Upper lobe of left lung (tissue), 4 donors: Measurements from ENCODE around the gene LEMD2.

Experiments
- EP300 ChIP-seq, 4 donors: sonication (generic); formaldehyde crosslinking; IDR thresholded peaks; one replicate each; pipeline ENCODE4 v1.5.1; 2017; ENCODE audit warnings: antibody characterized with exemption in 4 of 4, control low read depth in 2 of 4
- POLR2A ChIP-seq, 4 donors: fragments of 450-650 bp; IDR thresholded peaks; one replicate each; pipeline ENCODE4 v1.5.1; 2016 to 2017; ENCODE audit warnings: antibody characterized with exemption in 4 of 4, mild to moderate bottlenecking in 2 of 4
- POLR2AphosphoS5 ChIP-seq, 2 donors: sonication (generic); formaldehyde crosslinking; IDR thresholded peaks; one replicate each; pipeline ENCODE4 v1.5.1; 2017; ENCODE audit warnings: antibody characterized with exemption in 2 of 2
- TF ChIP-seq, protein P1 (sequence below), 6 experiments: fragments of 450-650 bp in 4 of 6; fragments of 200-600 bp in 2 of 6; sonication (generic) in 2 of 6; IDR thresholded peaks; one replicate each; pipeline ENCODE4 v1.5.1; 2016 to 2019; ENCODE audit warnings: antibody characterized with exemption in 6 of 6

DNA sequence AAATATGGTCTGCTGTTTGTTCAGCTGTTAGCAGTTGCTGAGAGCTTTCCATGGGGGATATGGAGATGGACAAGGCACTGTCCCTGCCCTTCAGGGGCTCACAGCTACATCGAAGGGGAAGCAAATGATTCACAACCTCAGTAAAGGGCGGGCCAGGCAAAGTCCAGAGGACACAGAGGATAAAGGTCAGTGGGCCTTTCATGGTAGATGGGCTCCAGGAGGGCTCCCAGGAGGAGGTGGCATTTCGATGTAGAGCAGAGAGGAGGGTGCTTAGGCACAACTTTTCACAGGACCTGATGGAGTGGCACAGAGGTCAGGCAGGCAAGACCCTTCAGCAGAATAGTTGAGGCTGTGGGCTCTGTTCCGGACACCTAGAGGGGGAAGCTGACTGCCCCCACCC, 30.1 kb upstream of the LEMD2 start:
- TF ChIP-seq, protein P1, sequence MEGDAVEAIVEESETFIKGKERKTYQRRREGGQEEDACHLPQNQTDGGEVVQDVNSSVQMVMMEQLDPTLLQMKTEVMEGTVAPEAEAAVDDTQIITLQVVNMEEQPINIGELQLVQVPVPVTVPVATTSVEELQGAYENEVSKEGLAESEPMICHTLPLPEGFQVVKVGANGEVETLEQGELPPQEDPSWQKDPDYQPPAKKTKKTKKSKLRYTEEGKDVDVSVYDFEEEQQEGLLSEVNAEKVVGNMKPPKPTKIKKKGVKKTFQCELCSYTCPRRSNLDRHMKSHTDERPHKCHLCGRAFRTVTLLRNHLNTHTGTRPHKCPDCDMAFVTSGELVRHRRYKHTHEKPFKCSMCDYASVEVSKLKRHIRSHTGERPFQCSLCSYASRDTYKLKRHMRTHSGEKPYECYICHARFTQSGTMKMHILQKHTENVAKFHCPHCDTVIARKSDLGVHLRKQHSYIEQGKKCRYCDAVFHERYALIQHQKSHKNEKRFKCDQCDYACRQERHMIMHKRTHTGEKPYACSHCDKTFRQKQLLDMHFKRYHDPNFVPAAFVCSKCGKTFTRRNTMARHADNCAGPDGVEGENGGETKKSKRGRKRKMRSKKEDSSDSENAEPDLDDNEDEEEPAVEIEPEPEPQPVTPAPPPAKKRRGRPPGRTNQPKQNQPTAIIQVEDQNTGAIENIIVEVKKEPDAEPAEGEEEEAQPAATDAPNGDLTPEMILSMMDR (IDR thresholded peaks at IDR 0.05): no peak
- TF ChIP-seq POLR2AphosphoS5 (IDR thresholded peaks at IDR 0.05) (no peak), POLR2A (IDR thresholded peaks at IDR 0.05) (no peak), EP300 (IDR thresholded peaks at IDR 0.05) (no peak)
